Measurements from ENCODE around the gene SF3B6. TPM values are rescaled to one million over a fixed set of nuclear protein-coding genes. Genes with fewer than 3 reads are reported as not detected.

SF3B6 gene
- 166 and 212 TPM in 2 replicates for total RNA-seq

GRCh38 chr2:24075915-24076848, at the start of gene SF3B6:
Gene SF3B6 (minus strand): TSS chr2:24076326. CDS start chr2:24076229, 97 bp downstream.

DNA sequence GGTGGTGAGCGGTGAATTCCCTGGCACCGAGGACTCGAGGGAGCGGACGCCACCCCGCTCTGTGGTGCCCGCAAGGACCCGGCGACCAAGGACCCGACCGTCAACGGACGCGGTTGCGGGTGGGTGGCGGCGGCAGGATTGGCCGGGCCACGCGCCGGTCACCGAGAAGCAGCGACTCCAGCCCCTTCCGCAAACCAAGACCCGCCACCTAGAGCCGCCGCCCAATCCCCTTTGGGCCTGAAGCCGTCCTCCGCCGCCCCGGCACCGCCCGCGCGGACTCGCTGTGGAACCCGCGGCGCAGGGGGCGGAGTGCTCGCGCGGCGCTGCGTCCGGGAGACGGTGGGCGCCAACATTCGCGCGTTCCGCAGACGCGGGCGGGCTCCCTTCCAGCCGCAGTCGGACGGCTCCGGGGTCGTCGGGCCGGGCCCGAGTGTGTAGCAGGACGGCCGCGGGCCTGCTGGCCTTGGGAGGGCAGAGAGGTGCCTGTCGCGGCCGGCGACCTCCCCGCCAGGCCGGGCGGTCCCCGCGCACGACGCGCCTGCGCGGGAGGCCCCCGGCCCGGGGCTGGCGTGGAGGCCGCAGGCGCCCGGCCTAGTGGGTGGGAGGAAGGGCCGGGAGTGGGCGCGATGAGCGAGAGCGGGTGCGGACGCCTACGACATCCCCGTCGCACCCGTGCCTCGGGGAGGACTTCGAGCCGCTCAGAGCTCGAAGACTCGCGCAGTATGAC, 47.2 kb upstream of the SF3B6 start, which contains the start of the genes FAM228B and PFN4:
Gene FAM228B, plus strand, starts transcription at position 275 of the 727 bp plus-strand sequence. CDS start 893 bp downstream, outside the sequence.
Gene PFN4, minus strand, starts transcription at position 140 of the 727 bp plus-strand sequence. CDS start 799 bp downstream, outside the sequence.

GRCh38 chr2:24084386-24085199, 8.5 kb upstream of the SF3B6 start, which contains the start of gene TP53I3:
Gene TP53I3 (minus strand): TSS chr2:24084834. CDS start chr2:24084326, 508 bp downstream.

DNA sequence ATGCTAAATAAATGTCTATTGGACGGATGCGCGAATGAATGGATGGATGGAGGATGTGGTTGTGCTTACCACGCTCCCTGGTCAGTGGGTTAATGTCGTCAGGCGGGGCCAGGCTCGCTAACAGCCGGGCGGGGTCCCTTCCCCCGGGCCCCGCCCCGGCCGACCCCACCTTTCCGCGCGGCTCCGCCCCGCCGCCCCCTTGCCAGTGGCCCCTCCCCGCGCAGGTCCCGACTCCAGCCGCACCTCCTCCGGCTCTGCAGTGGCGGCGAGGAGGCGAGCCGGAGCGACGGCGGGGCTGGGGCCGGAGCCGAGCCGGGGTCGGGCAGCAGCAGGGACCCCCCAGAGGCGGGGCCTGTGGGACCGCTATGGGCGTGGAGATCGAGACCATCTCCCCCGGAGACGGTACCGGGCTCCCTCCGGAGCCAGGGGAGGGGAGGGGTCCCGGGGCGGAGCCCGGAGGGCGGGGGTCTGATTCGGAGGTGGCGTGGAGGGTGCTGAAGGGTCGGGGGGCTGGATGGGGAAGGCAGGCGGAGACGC, 26.6 kb downstream of the SF3B6 start, which contains the start of gene FKBP1B:
Gene FKBP1B, plus strand, starts transcription at position 257 of the 537 bp plus-strand sequence. Its CDS starts 109 bp downstream, at position 366.

GRCh38 chr2:24046930-24047702, 29.0 kb downstream of the SF3B6 start, which contains the start of gene WDCP:
Gene WDCP (minus strand): TSS chr2:24047391. CDS start chr2:24039494, 7,897 bp downstream.

Other genes with a start within 250 kb of the SF3B6 start
- 7.5 and 9.4 TPM in 2 replicates for gene ATAD2B, start 149.2 kb downstream of the SF3B6 start, total RNA-seq
- 13.0 and 13.5 TPM in 2 replicates for gene UBXN2A, start 135.9 kb downstream of the SF3B6 start, total RNA-seq
- 0.24 TPM in 1 of 2 replicates, not detected in the other for gene MFSD2B, start 66.2 kb downstream of the SF3B6 start, total RNA-seq
- 5.1 and 5.5 TPM in 2 replicates for gene WDCP, start 28.9 kb downstream of the SF3B6 start, total RNA-seq
- gene FKBP1B, start 26.6 kb downstream of the SF3B6 start, total RNA-seq = 13.7 and 15.1 TPM in 2 replicates
- 20.2 and 49.6 TPM in 2 replicates for gene TP53I3, start 8.5 kb upstream of the SF3B6 start, total RNA-seq
- 0.21 and 0.48 TPM in 2 replicates for gene PFN4, start 47.0 kb upstream of the SF3B6 start, total RNA-seq
- gene FAM228B, start 47.1 kb upstream of the SF3B6 start, total RNA-seq = 6.8 and 10.1 TPM in 2 replicates
- 0.43 TPM in 1 of 2 replicates, not detected in the other for gene FAM228A, start 98.7 kb upstream of the SF3B6 start, total RNA-seq

All from tracheal epithelial cell (primary cell).